ENCODE results near the gene MZB1. TPM values are rescaled to one million over a fixed set of nuclear protein-coding genes. Genes with fewer than 3 reads are reported as not detected.

MZB1 gene
- total and polyA plus RNA-seq, 4 donors, result 1.8 to 23.7 (median 1.8) TPM

GRCh38 chr5:139430015-139430414, 40.3 kb upstream of the MZB1 start:
- Histone ChIP-seq H3K4me1 (ENCODE audit: control insufficient read depth in 4 of 4, insufficient read depth in 4 of 4, low read length in 3 of 4) (no peaks in the 10 kb centered on the region), H3K27me3 (ENCODE audit: control insufficient read depth in 4 of 4, insufficient read depth in 4 of 4, low read length in 3 of 4) (no peaks in the 10 kb centered on the region), H3K4me3 (ENCODE audit: low read depth in 1 of 3, low read length in 3 of 3) (no peak overlapping the region), H3K27ac (ENCODE audit: low read depth in 1 of 2, low read length in 2 of 2) (no peak overlapping the region), H3K36me3 (ENCODE audit: control insufficient read depth in 4 of 4, insufficient read depth in 3 of 4, low read depth in 1 of 4, low read length in 3 of 4) (no peaks in the 10 kb centered on the region), H3K9me3 (ENCODE audit: control insufficient read depth in 4 of 4, low read length in 3 of 4) (no peaks in the 10 kb centered on the region), H3K9ac (ENCODE audit: low read depth in 1 of 2, low read length in 2 of 2) (no peak overlapping the region)
- TF ChIP-seq EGR1 (IDR thresholded peaks at IDR 0.05; ENCODE audit: low read depth in 2 of 2), result no peak
- no peak for TF ChIP-seq NR2F2 (IDR thresholded peaks at IDR 0.05)
- no peak for TF ChIP-seq RAD21 (IDR thresholded peaks at IDR 0.05)
- DNase-seq (ENCODE audit: low spot score), result no peak
- 86% methylated on average over 2 of the region's 2 CpGs for WGBS

- H3K9me3 ChIP-seq (ENCODE audit: control insufficient read depth in 4 of 4, low read length in 3 of 4), result no peaks in the 10 kb centered on the region
- H3K9ac ChIP-seq (ENCODE audit: low read depth in 1 of 2, low read length in 2 of 2), result no peak overlapping the region
- H3K4me1 ChIP-seq (ENCODE audit: control insufficient read depth in 4 of 4, insufficient read depth in 4 of 4, low read length in 3 of 4), result no peaks in the 10 kb centered on the region
- no peak overlapping the region for H3K4me3 ChIP-seq (ENCODE audit: low read depth in 1 of 3, low read length in 3 of 3)
- no peak for DNase-seq (ENCODE audit: low spot score)
- H3K27ac ChIP-seq (ENCODE audit: low read depth in 1 of 2, low read length in 2 of 2), result no peak overlapping the region
- TF ChIP-seq FOXA2 (IDR thresholded peaks at IDR 0.05), result no peak
- no peaks in the 10 kb centered on the region for H3K27me3 ChIP-seq (ENCODE audit: control insufficient read depth in 4 of 4, insufficient read depth in 4 of 4, low read length in 3 of 4)
- no peaks in the 10 kb centered on the region for H3K36me3 ChIP-seq (ENCODE audit: control insufficient read depth in 4 of 4, insufficient read depth in 3 of 4, low read depth in 1 of 4, low read length in 3 of 4)
- 81% methylated on average over 8 of the region's 8 CpGs for WGBS
Measured at GRCh38 chr5:139426203-139426885, 36.6 kb upstream of the MZB1 start.

- Histone ChIP-seq H3K9ac (ENCODE audit: low read depth in 1 of 2, low read length in 2 of 2) (no peak overlapping the region), H3K36me3 (ENCODE audit: control insufficient read depth in 4 of 4, insufficient read depth in 3 of 4, low read depth in 1 of 4, low read length in 3 of 4) (no peaks in the 10 kb centered on the region), H3K27ac (ENCODE audit: low read depth in 1 of 2, low read length in 2 of 2) (no peak overlapping the region), H3K27me3 (ENCODE audit: control insufficient read depth in 4 of 4, insufficient read depth in 4 of 4, low read length in 3 of 4) (no peaks in the 10 kb centered on the region), H3K9me3 (ENCODE audit: control insufficient read depth in 4 of 4, low read length in 3 of 4) (no peaks in the 10 kb centered on the region), H3K4me3 (ENCODE audit: low read depth in 1 of 3, low read length in 3 of 3) (no peak overlapping the region), H3K4me1 (ENCODE audit: control insufficient read depth in 4 of 4, insufficient read depth in 4 of 4, low read length in 3 of 4) (no peaks in the 10 kb centered on the region)
- TF ChIP-seq YY1 (IDR thresholded peaks at IDR 0.05) (no peak), NR2F2 (IDR thresholded peaks at IDR 0.05) (no peak), EGR1 (IDR thresholded peaks at IDR 0.05; ENCODE audit: low read depth in 2 of 2) (no peak), GABPA (IDR thresholded peaks at IDR 0.05 in 1 of 2, conservative IDR thresholded peaks at IDR 0.05 in 1 of 2) (no peak), TAF1 (conservative IDR thresholded peaks at IDR 0.05) (no peak), SP1 (IDR thresholded peaks at IDR 0.05) (no peak), HNF4A (conservative IDR thresholded peaks at IDR 0.05) (no peak), JUND (IDR thresholded peaks at IDR 0.05) (no peak), MAX (IDR thresholded peaks at IDR 0.05) (no peak), RAD21 (IDR thresholded peaks at IDR 0.05) (no peak), FOXA1 (IDR thresholded peaks at IDR 0.05) (no peak), RXRA (IDR thresholded peaks at IDR 0.05) (no peak), ZBTB33 (IDR thresholded peaks at IDR 0.05) (no peak), FOXA2 (IDR thresholded peaks at IDR 0.05) (no peak), REST (IDR thresholded peaks at IDR 0.05) (no peak), ATF3 (IDR thresholded peaks at IDR 0.05) (no peak), CTCF (IDR thresholded peaks at IDR 0.05; ENCODE audit: low read depth, low read length, missing input control) (no peak), HNF4G (IDR thresholded peaks at IDR 0.05) (no peak)
- 89% methylated on average over 5 of the region's 5 CpGs for WGBS
- no peak for DNase-seq (ENCODE audit: low spot score)
Measured at GRCh38 chr5:139425497-139425896, 35.8 kb upstream of the MZB1 start.
